ENCODE results near the gene CD209.

CD209 gene

DNA sequence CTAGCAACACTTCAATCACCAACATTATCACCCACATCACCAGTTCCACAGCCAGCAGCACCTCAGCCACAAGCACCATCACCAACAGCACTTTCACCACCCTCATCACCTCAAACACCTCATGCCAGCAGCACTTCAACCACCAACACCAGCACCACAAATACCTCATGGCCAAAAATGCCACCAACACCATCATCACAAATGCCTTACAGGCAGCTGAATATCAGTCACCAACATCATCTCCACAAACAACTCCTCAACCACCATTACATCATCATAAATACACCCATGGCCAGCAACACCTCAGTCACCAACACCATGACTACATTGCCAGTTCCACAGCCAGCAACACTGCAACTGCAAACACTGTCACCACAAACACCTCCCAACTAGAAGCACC lies 55.8 kb downstream of the CD209 start:
- peaks cover 3% of the 10 kb centered on the region for H3K4me1 ChIP-seq (ENCODE audit: insufficient read depth, insufficient read length)
- DNase-seq (ENCODE audit: low read depth, low spot score) = no peak
- peaks cover 5% of the 10 kb centered on the region for H3K27me3 ChIP-seq (ENCODE audit: insufficient read depth, insufficient read length)

DNA sequence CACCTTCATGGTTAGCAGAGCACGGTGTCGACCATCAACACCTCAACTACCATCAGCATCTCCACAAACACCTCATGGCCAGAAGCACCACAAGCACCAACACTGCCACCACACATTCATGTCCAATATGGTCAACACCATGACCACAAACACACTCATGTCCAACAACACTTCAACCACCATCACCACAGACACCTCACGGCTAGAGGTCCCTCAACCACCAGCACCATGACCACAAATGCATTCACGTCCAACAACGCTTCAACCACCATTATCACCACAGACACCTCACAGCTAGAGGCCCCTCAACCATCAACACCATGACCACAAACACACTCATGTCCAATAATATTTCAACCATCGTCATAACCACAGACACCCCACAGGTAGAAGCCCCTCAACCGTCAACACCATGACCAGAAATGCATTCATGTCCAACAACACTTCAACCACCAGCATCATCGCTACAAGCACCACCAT lies 56.5 kb downstream of the CD209 start:
- no peak for TF ChIP-seq YY1 (IDR thresholded peaks at IDR 0.05; ENCODE audit: insufficient read depth, insufficient read length)
- no peak for TF ChIP-seq ZNF274 (IDR thresholded peaks at IDR 0.05; ENCODE audit: low read depth, low read length)
- no peak for TF ChIP-seq SUZ12 (IDR thresholded peaks at IDR 0.05; ENCODE audit: extremely low read depth, insufficient read depth, insufficient read length)
- H3K27me3 ChIP-seq (ENCODE audit: insufficient read depth, insufficient read length) = peaks cover 5% of the 10 kb centered on the region
- peaks cover 5% of the 10 kb centered on the region for H3K36me3 ChIP-seq (ENCODE audit: insufficient read depth, insufficient read length, low read length)
- peaks cover 7% of the 10 kb centered on the region for H3K4me1 ChIP-seq (ENCODE audit: insufficient read depth, insufficient read length)
- no peak overlapping the region for H3K4me3 ChIP-seq (ENCODE audit: insufficient read length, low read depth)
- no peak overlapping the region for H3K9ac ChIP-seq (ENCODE audit: insufficient read length, low read depth)
- H3K9me3 ChIP-seq (ENCODE audit: insufficient read depth, low read length) = no peaks in the 10 kb centered on the region
- no peak for DNase-seq (ENCODE audit: low read depth, low spot score)

More for the DNA sequence above, 55.8 kb downstream of the CD209 start:
- Histone ChIP-seq H3K36me3 (ENCODE audit: insufficient read depth, insufficient read length, low read length) (peaks cover 5% of the 10 kb centered on the region), H3K9me3 (ENCODE audit: insufficient read depth, low read length) (no peaks in the 10 kb centered on the region), H3K9ac (ENCODE audit: insufficient read length, low read depth) (no peak overlapping the region), H3K4me3 (ENCODE audit: insufficient read length, low read depth) (no peak overlapping the region)
- TF ChIP-seq SUZ12 (IDR thresholded peaks at IDR 0.05; ENCODE audit: extremely low read depth, insufficient read depth, insufficient read length) (no peak), ZNF274 (IDR thresholded peaks at IDR 0.05; ENCODE audit: low read depth, low read length) (no peak), YY1 (IDR thresholded peaks at IDR 0.05; ENCODE audit: insufficient read depth, insufficient read length) (no peak)

All from NT2/D1 (cell line).